ENCODE results near the gene C19orf47.

DNA sequence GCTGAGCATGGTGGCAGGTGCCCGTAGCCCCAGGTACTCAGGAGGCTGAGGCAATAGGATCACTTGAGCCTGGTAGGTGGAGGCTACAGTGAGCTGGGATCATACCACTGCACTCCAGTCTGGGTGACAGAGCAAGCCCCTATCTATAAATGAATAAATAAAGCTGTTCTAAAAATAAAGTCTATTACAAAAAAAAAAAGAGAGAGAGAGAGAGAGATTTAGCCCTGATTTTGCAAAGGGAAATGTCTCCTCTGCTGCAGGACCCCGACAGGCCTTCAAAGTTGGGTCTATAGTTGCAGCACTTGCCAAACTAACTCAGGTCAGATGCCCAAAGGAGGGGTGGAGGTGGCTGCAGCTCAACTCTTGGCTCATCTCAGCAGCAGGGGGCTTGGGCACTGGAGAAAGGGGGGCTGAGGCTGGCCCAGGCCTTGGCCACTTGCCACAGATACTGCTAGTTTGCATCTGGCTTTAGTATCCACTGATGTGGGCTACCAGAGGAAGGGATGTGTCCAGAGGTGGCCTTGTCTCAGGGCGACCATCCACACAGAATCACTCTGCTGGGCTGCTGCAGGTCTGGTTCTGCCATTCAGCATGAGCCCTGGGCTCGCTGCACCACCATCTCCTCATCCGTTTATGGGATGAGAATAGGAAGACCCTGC is 32.3 kb downstream of the C19orf47 start:
- TF ChIP-seq, protein P1, sequence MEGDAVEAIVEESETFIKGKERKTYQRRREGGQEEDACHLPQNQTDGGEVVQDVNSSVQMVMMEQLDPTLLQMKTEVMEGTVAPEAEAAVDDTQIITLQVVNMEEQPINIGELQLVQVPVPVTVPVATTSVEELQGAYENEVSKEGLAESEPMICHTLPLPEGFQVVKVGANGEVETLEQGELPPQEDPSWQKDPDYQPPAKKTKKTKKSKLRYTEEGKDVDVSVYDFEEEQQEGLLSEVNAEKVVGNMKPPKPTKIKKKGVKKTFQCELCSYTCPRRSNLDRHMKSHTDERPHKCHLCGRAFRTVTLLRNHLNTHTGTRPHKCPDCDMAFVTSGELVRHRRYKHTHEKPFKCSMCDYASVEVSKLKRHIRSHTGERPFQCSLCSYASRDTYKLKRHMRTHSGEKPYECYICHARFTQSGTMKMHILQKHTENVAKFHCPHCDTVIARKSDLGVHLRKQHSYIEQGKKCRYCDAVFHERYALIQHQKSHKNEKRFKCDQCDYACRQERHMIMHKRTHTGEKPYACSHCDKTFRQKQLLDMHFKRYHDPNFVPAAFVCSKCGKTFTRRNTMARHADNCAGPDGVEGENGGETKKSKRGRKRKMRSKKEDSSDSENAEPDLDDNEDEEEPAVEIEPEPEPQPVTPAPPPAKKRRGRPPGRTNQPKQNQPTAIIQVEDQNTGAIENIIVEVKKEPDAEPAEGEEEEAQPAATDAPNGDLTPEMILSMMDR (IDR thresholded peaks at IDR 0.05), result no peak
- TF ChIP-seq EZH2 (IDR thresholded peaks at IDR 0.05), result no peak
- no peak for TF ChIP-seq EZH2phosphoT487 (IDR thresholded peaks at IDR 0.05)

All from neural progenitor cell (in vitro differentiated cells).